ENCODE measurements around the gene MLIP. TPM values are rescaled to one million over a fixed set of nuclear protein-coding genes. Genes with fewer than 3 reads are reported as not detected.

The MLIP gene
- total and polyA plus RNA-seq, 4 donors: 1.5 to 2.6 (median 2.2) TPM; not detected in 1

GRCh38 chr6:54142889-54143519 lies 31.8 kb downstream of the MLIP start:
- H3K4me1 ChIP-seq (ENCODE audit: control insufficient read depth in 1 of 2, insufficient read depth in 2 of 2, low read length in 2 of 2): no peaks in the 10 kb centered on the region
- no peak overlapping the region for H3K27ac ChIP-seq (ENCODE audit: low read depth in 1 of 2, low read length in 2 of 2)
- intact Hi-C loops (cut with DNase I): no loop called here
- ATAC-seq (ENCODE audit: low FRiP score) (no peak), DNase-seq (no peak)
- H3K27me3 ChIP-seq (ENCODE audit: control insufficient read depth in 1 of 2, insufficient read depth in 2 of 2, low read length in 1 of 2): no peaks in the 10 kb centered on the region
- no peak overlapping the region for H3K4me3 ChIP-seq (ENCODE audit: low read length in 2 of 2)
- H3K36me3 ChIP-seq (ENCODE audit: control insufficient read depth in 1 of 2, insufficient read depth in 2 of 2, low read length in 1 of 2): no peaks in the 10 kb centered on the region
- no peaks in the 10 kb centered on the region for H3K9me3 ChIP-seq (ENCODE audit: control insufficient read depth, low read length)
- 92 to 93% methylated on average over 12 of the region's 12 CpGs for WGBS, 2 donors

- Histone ChIP-seq H3K4me3 (ENCODE audit: low read length in 2 of 2) (no peak overlapping the region), H3K9me3 (ENCODE audit: control insufficient read depth, low read length) (no peaks in the 10 kb centered on the region), H3K36me3 (ENCODE audit: control insufficient read depth in 1 of 2, insufficient read depth in 2 of 2, low read length in 1 of 2) (no peaks in the 10 kb centered on the region), H3K27me3 (ENCODE audit: control insufficient read depth in 1 of 2, insufficient read depth in 2 of 2, low read length in 1 of 2) (no peaks in the 10 kb centered on the region), H3K27ac (ENCODE audit: low read depth in 1 of 2, low read length in 2 of 2) (no peak overlapping the region), H3K4me1 (ENCODE audit: control insufficient read depth in 1 of 2, insufficient read depth in 2 of 2, low read length in 2 of 2) (no peaks in the 10 kb centered on the region)
- intact Hi-C loops (cut with DNase I): no loop called here
- 55 to 57% methylated on average over 1 of the region's 1 CpG for WGBS, 2 donors
- ATAC-seq (ENCODE audit: low FRiP score) (no peak), DNase-seq (no peak)
Measured at GRCh38 chr6:54151861-54152260, 40.6 kb downstream of the MLIP start.

- Histone ChIP-seq H3K4me1 (ENCODE audit: control insufficient read depth in 1 of 2, insufficient read depth in 2 of 2, low read length in 2 of 2) (no peaks in the 10 kb centered on the region), H3K4me3 (ENCODE audit: low read length in 2 of 2) (no peak overlapping the region), H3K27ac (ENCODE audit: low read depth in 1 of 2, low read length in 2 of 2) (no peak overlapping the region), H3K9me3 (ENCODE audit: control insufficient read depth, low read length) (no peaks in the 10 kb centered on the region), H3K36me3 (ENCODE audit: control insufficient read depth in 1 of 2, insufficient read depth in 2 of 2, low read length in 1 of 2) (no peaks in the 10 kb centered on the region), H3K27me3 (ENCODE audit: control insufficient read depth in 1 of 2, insufficient read depth in 2 of 2, low read length in 1 of 2) (no peaks in the 10 kb centered on the region)
- intact Hi-C loops (cut with DNase I): no loop called here
- no peak for ATAC-seq (ENCODE audit: low FRiP score)
- no peak for DNase-seq
Measured at GRCh38 chr6:54156650-54157250, 45.5 kb downstream of the MLIP start.

- intact Hi-C loops (cut with DNase I): no loop called here
- no peak for DNase-seq
- no peak overlapping the region for H3K4me3 ChIP-seq (ENCODE audit: low read length in 2 of 2)
- H3K4me1 ChIP-seq (ENCODE audit: control insufficient read depth in 1 of 2, insufficient read depth in 2 of 2, low read length in 2 of 2): no peaks in the 10 kb centered on the region
- no peaks in the 10 kb centered on the region for H3K9me3 ChIP-seq (ENCODE audit: control insufficient read depth, low read length)
- H3K27ac ChIP-seq (ENCODE audit: low read depth in 1 of 2, low read length in 2 of 2): no peak overlapping the region
- ATAC-seq (ENCODE audit: low FRiP score): no peak
- no peaks in the 10 kb centered on the region for H3K36me3 ChIP-seq (ENCODE audit: control insufficient read depth in 1 of 2, insufficient read depth in 2 of 2, low read length in 1 of 2)
- no peaks in the 10 kb centered on the region for H3K27me3 ChIP-seq (ENCODE audit: control insufficient read depth in 1 of 2, insufficient read depth in 2 of 2, low read length in 1 of 2)
Measured at GRCh38 chr6:54157405-54157804, 46.2 kb downstream of the MLIP start.

- Histone ChIP-seq H3K4me3 (ENCODE audit: low read length in 2 of 2) (no peak overlapping the region), H3K27ac (ENCODE audit: low read depth in 1 of 2, low read length in 2 of 2) (no peak overlapping the region), H3K36me3 (ENCODE audit: control insufficient read depth in 1 of 2, insufficient read depth in 2 of 2, low read length in 1 of 2) (no peaks in the 10 kb centered on the region), H3K4me1 (ENCODE audit: control insufficient read depth in 1 of 2, insufficient read depth in 2 of 2, low read length in 2 of 2) (no peaks in the 10 kb centered on the region), H3K9me3 (ENCODE audit: control insufficient read depth, low read length) (no peaks in the 10 kb centered on the region), H3K27me3 (ENCODE audit: control insufficient read depth in 1 of 2, insufficient read depth in 2 of 2, low read length in 1 of 2) (no peaks in the 10 kb centered on the region)
- DNase-seq (no peak), ATAC-seq (ENCODE audit: low FRiP score) (no peak)
- intact Hi-C loops (cut with DNase I): no loop called here
Measured at GRCh38 chr6:54173089-54173488, 61.8 kb downstream of the MLIP start.

- Histone ChIP-seq H3K27ac (ENCODE audit: low read depth in 1 of 2, low read length in 2 of 2) (no peak overlapping the region), H3K4me1 (ENCODE audit: control insufficient read depth in 1 of 2, insufficient read depth in 2 of 2, low read length in 2 of 2) (no peaks in the 10 kb centered on the region), H3K4me3 (ENCODE audit: low read length in 2 of 2) (no peak overlapping the region), H3K36me3 (ENCODE audit: control insufficient read depth in 1 of 2, insufficient read depth in 2 of 2, low read length in 1 of 2) (no peaks in the 10 kb centered on the region), H3K27me3 (ENCODE audit: control insufficient read depth in 1 of 2, insufficient read depth in 2 of 2, low read length in 1 of 2) (no peaks in the 10 kb centered on the region), H3K9me3 (ENCODE audit: control insufficient read depth, low read length) (no peaks in the 10 kb centered on the region)
- 0% methylated on average over 1 of the region's 1 CpG for WGBS, 2 donors
- ATAC-seq (ENCODE audit: low FRiP score): no peak
- no peak for DNase-seq
- intact Hi-C loops (cut with DNase I): no loop called here
Measured at GRCh38 chr6:54179152-54179551, 67.9 kb downstream of the MLIP start.

- Histone ChIP-seq H3K36me3 (ENCODE audit: control insufficient read depth in 1 of 2, insufficient read depth in 2 of 2, low read length in 1 of 2) (no peaks in the 10 kb centered on the region), H3K4me1 (ENCODE audit: control insufficient read depth in 1 of 2, insufficient read depth in 2 of 2, low read length in 2 of 2) (no peaks in the 10 kb centered on the region), H3K9me3 (ENCODE audit: control insufficient read depth, low read length) (no peaks in the 10 kb centered on the region), H3K27me3 (ENCODE audit: control insufficient read depth in 1 of 2, insufficient read depth in 2 of 2, low read length in 1 of 2) (no peaks in the 10 kb centered on the region), H3K27ac (ENCODE audit: low read depth in 1 of 2, low read length in 2 of 2) (no peak overlapping the region), H3K4me3 (ENCODE audit: low read length in 2 of 2) (no peak overlapping the region)
- no peak for ATAC-seq (ENCODE audit: low FRiP score)
- intact Hi-C loops (cut with DNase I): no loop called here
- no peak for DNase-seq
- 92 to 94% methylated on average over 7 of the region's 7 CpGs for WGBS, 2 donors
Measured at GRCh38 chr6:54183616-54184015, 72.4 kb downstream of the MLIP start.

GRCh38 chr6:54185885-54186284 lies 74.6 kb downstream of the MLIP start:
- WGBS, 2 donors: 92 to 95% methylated on average over 1 of the region's 1 CpG
- H3K27me3 ChIP-seq (ENCODE audit: control insufficient read depth in 1 of 2, insufficient read depth in 2 of 2, low read length in 1 of 2): no peaks in the 10 kb centered on the region
- no peak for DNase-seq
- H3K27ac ChIP-seq (ENCODE audit: low read depth in 1 of 2, low read length in 2 of 2): no peak overlapping the region
- no peak overlapping the region for H3K4me3 ChIP-seq (ENCODE audit: low read length in 2 of 2)
- H3K9me3 ChIP-seq (ENCODE audit: control insufficient read depth, low read length): no peaks in the 10 kb centered on the region
- intact Hi-C loops (cut with DNase I): no loop called here
- ATAC-seq (ENCODE audit: low FRiP score): no peak
- no peaks in the 10 kb centered on the region for H3K4me1 ChIP-seq (ENCODE audit: control insufficient read depth in 1 of 2, insufficient read depth in 2 of 2, low read length in 2 of 2)
- no peaks in the 10 kb centered on the region for H3K36me3 ChIP-seq (ENCODE audit: control insufficient read depth in 1 of 2, insufficient read depth in 2 of 2, low read length in 1 of 2)

- WGBS, 2 donors: 52 to 54% methylated on average over 2 of the region's 2 CpGs
- H3K27ac ChIP-seq (ENCODE audit: low read depth in 1 of 2, low read length in 2 of 2): no peak overlapping the region
- intact Hi-C loops (cut with DNase I): no loop called here
- ATAC-seq (ENCODE audit: low FRiP score): no peak
- DNase-seq: no peak
- peaks cover 3% of the 10 kb centered on the region in 2 donors for H3K4me1 ChIP-seq (ENCODE audit: control insufficient read depth in 1 of 2, insufficient read depth in 2 of 2, low read length in 2 of 2)
- H3K27me3 ChIP-seq (ENCODE audit: control insufficient read depth in 1 of 2, insufficient read depth in 2 of 2, low read length in 1 of 2): no peaks in the 10 kb centered on the region
- H3K36me3 ChIP-seq (ENCODE audit: control insufficient read depth in 1 of 2, insufficient read depth in 2 of 2, low read length in 1 of 2): no peaks in the 10 kb centered on the region
- no peaks in the 10 kb centered on the region for H3K9me3 ChIP-seq (ENCODE audit: control insufficient read depth, low read length)
- H3K4me3 ChIP-seq (ENCODE audit: low read length in 2 of 2): no peak overlapping the region
Measured at GRCh38 chr6:54188846-54189245, 77.6 kb downstream of the MLIP start.
